Uterus (tissue), 4 donors: ENCODE measurements around the gene LAMA5. TPM values are rescaled to one million over a fixed set of nuclear protein-coding genes. Genes with fewer than 3 reads are reported as not detected.

Source experiments
- DNase-seq, 2 donors: peaks; one replicate each; pipeline ENCODE4 v3.0.0-alpha.2; 2019 to 2020
- H3K27ac ChIP-seq, 2 donors: fragments of 200-600 bp; sonication (generic); 1 replicate in 1 of 2; 2 replicates in 1 of 2; pipeline ENCODE4 v1.5.1; 2016 to 2018
- H3K27me3 ChIP-seq, 2 donors: fragments of 200-600 bp; sonication (generic); one replicate each; pipeline ENCODE4 v1.5.1; 2018 to 2019; ENCODE audit warnings: control low read depth in 1 of 2
- H3K36me3 ChIP-seq, 2 donors: fragments of 200-600 bp; sonication (generic); one replicate each; pipeline ENCODE4 v1.5.1; 2019; ENCODE audit warnings: control low read depth in 1 of 2
- H3K4me1 ChIP-seq, 2 donors: fragments of 200-600 bp; sonication (generic); one replicate each; pipeline ENCODE4 v1.5.1; 2018 to 2019; ENCODE audit warnings: control low read depth in 1 of 2
- H3K4me3 ChIP-seq, 2 donors: fragments of 200-600 bp; sonication (generic); 1 replicate in 1 of 2; 2 replicates in 1 of 2; pipeline ENCODE4 v1.5.1; 2018 to 2019; ENCODE audit warnings: mild to moderate bottlenecking in 1 of 2
- H3K9me3 ChIP-seq, 2 donors: fragments of 200-600 bp; sonication (generic); one replicate each; pipeline ENCODE4 v1.5.1; 2019; ENCODE audit warnings: control low read depth in 1 of 2
- POLR2A ChIP-seq, 2 donors: fragments of 450-650 bp; IDR thresholded peaks; one replicate each; pipeline ENCODE4 v1.6.1; 2016; ENCODE audit warnings: antibody characterized with exemption in 2 of 2, mild to moderate bottlenecking in 1 of 2, moderate library complexity in 1 of 2
- intact Hi-C: fragments of 100-400 bp; cut with DNase I; formaldehyde crosslinking; loops from one replicate; pipeline ENCODE4 v1.15.1; 2023; ENCODE audit warnings: low total_unique reads
- total RNA-seq, 4 donors: library from RNA; depleted of rRNA in 3 of 4; stranded (reverse); fragments of >200 nt in 3 of 4; gene quantifications; one replicate each; pipeline versions ENCODE4 v1.1.0 to v1.2.4, GENCODE V29; 2014 to 2023
- TF ChIP-seq, protein P1 (sequence below), 4 experiments: fragments of 200-600 bp in 2 of 4; fragments of 450-650 bp in 2 of 4; sonication (generic) in 2 of 4; IDR thresholded peaks; one replicate each; pipeline ENCODE4 v1.5.1; 2016 to 2019; ENCODE audit warnings: antibody characterized with exemption in 4 of 4, mild to moderate bottlenecking in 2 of 4, moderate library complexity in 1 of 4
- donor health status: DM: yes; HTN: yes; CAD: no.

Gene LAMA5
- total RNA-seq, 4 donors from 2014 or later = 50.6 to 375 (median 90.8) TPM

DNA sequence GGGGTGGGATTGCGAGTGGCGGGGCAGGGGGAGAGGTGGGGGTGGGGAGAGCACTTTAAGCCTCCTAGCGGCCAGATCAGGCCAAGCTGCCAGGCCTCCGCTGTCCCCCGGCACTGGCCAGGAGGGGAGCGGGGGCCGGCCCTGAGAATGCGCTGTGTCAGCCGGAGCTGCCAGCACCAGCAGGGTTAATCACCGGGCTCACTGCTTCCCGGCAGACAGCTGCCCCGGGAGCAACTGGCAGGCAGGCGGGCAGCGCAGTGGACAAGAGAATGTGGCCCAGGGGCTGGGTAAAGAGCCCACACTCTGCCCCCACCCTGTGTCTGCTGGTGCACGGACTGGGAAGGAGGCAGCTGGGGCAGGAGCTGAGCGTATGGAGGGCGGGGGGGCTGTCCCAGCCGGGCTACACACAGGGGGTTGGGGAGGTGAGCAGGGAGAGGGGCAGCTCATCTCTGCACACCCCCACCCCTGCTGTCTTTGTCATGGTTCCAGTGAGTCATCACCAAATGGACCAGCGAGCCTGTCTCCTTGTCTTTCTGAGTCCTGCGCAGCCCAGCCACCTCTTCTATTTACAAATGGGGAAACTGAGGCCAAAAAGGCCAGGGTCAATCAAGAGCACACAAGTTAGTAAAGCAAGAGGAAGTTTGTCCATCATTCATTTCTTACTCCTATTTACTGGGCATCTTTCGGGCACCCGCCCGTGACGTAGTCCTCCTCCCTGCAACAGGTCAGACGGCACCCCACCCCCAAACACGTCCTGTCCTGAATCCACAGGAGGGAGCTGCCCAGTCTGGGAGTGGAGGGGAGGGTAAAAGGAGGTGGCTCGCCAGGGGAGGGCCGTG, 2.1 kb upstream of the LAMA5 start:
- peak overlapping the region in 1 of 2 donors; percentile 14 for H3K4me3 ChIP-seq

DNA sequence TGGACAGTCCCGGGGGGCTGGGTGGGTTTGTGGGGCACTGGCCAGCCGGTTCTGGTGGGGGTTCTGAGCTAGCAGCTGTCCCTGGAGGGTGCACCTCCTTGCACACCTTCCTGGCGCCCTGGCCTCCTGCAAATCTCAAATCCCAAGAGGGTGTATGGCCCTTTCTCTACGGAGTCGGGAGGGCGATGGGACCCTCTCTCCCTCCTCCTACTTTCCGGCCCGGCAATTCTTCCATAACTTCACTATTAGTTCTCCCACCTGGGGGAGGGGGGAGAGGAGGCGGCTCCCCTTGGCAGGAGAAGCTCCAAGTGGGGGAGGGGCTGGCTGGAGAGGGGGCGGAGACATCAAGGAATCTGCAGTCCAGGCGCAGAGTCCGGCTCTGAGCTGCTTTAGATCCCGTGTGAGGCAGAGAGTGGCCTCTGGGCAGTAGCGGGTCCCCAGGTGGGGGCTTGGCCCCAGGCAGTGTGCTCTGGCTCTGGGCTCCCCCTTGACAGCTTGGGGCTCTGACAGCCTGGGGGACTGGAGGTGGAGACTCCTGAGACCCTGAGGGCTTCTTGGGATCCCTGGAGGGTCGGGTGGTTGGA, 1.4 kb upstream of the LAMA5 start:
- TF ChIP-seq POLR2A (IDR thresholded peaks at IDR 0.05) = no peak
- TF ChIP-seq, protein P1, sequence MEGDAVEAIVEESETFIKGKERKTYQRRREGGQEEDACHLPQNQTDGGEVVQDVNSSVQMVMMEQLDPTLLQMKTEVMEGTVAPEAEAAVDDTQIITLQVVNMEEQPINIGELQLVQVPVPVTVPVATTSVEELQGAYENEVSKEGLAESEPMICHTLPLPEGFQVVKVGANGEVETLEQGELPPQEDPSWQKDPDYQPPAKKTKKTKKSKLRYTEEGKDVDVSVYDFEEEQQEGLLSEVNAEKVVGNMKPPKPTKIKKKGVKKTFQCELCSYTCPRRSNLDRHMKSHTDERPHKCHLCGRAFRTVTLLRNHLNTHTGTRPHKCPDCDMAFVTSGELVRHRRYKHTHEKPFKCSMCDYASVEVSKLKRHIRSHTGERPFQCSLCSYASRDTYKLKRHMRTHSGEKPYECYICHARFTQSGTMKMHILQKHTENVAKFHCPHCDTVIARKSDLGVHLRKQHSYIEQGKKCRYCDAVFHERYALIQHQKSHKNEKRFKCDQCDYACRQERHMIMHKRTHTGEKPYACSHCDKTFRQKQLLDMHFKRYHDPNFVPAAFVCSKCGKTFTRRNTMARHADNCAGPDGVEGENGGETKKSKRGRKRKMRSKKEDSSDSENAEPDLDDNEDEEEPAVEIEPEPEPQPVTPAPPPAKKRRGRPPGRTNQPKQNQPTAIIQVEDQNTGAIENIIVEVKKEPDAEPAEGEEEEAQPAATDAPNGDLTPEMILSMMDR (IDR thresholded peaks at IDR 0.05) = no peak
- Histone ChIP-seq H3K27ac (peak overlapping the region; percentile 83 to 84), H3K36me3 (no peaks in the 10 kb centered on the region), H3K9me3 (no peaks in the 10 kb centered on the region), H3K27me3 (no peaks in the 10 kb centered on the region), H3K4me1 (peaks cover 5 to 41% of the 10 kb centered on the region in 2 donors), H3K4me3 (peak overlapping the region in 1 of 2 donors; percentile 67)
- intact Hi-C loops = no loop called here
- peak; percentile 62 to 71 for DNase-seq

More for the DNA sequence above, 2.1 kb upstream of the LAMA5 start:
- Histone ChIP-seq H3K27me3 (no peaks in the 10 kb centered on the region), H3K27ac (peak overlapping the region; percentile 83 to 84), H3K4me1 (peaks cover 5 to 38% of the 10 kb centered on the region in 2 donors), H3K36me3 (no peaks in the 10 kb centered on the region), H3K9me3 (no peaks in the 10 kb centered on the region)
- no peak for TF ChIP-seq POLR2A (IDR thresholded peaks at IDR 0.05)
- TF ChIP-seq, protein P1 (IDR thresholded peaks at IDR 0.05) = peak in 3 of 4 experiments; percentile 16 to 46 (median 23)
- intact Hi-C loops = no loop called here
- DNase-seq = no peak

DNA sequence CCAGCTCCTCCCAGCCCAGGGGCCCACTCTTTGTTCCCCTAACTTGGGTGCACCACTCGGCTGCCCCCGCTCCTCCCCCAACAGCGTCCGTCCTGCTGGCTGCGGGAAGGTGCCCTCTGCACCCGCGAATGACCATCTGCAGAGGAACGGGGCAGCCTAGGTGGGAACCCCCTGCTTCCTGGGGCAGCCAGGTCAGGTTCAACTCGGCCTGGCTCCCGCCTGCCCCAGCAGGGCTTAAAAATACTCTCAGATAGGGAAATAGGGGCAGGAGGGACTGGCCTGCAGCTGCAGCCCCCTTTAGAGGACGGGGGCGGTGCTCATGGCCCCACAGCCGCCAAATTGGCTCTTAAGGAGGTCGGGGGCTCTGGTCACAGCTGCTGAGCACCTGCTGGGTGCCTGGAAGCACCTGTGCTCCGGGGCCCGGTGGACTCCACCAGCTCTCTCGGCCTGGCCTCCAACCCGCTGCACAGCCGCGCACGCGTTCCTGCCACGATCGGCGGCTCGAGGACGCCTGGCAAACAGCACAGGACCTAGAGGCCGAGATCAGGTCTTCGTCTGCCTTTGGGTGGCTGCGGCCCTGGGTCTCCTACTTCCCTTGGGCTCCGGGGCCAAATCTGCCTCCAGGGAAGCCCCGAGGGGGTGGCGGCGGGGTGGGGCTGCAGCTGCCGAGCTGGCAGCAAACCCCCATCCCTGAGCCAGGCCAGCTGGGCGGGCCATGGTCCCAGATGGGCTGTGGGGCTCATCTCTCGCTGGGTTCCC, 700 bp upstream of the LAMA5 start:
- peak overlapping the region; percentile 83 to 84 for H3K27ac ChIP-seq
- intact Hi-C loops = no loop called here
- peak overlapping the region; percentile 57 to 67 for H3K4me3 ChIP-seq
- H3K9me3 ChIP-seq = no peaks in the 10 kb centered on the region
- DNase-seq = peak in 1 of 2 donors; percentile 53
- H3K4me1 ChIP-seq = peaks cover 5 to 41% of the 10 kb centered on the region in 2 donors
- no peaks in the 10 kb centered on the region for H3K27me3 ChIP-seq
- H3K36me3 ChIP-seq = no peaks in the 10 kb centered on the region
- no peak for TF ChIP-seq POLR2A (IDR thresholded peaks at IDR 0.05)
- TF ChIP-seq, protein P1 (IDR thresholded peaks at IDR 0.05) = no peak

DNA sequence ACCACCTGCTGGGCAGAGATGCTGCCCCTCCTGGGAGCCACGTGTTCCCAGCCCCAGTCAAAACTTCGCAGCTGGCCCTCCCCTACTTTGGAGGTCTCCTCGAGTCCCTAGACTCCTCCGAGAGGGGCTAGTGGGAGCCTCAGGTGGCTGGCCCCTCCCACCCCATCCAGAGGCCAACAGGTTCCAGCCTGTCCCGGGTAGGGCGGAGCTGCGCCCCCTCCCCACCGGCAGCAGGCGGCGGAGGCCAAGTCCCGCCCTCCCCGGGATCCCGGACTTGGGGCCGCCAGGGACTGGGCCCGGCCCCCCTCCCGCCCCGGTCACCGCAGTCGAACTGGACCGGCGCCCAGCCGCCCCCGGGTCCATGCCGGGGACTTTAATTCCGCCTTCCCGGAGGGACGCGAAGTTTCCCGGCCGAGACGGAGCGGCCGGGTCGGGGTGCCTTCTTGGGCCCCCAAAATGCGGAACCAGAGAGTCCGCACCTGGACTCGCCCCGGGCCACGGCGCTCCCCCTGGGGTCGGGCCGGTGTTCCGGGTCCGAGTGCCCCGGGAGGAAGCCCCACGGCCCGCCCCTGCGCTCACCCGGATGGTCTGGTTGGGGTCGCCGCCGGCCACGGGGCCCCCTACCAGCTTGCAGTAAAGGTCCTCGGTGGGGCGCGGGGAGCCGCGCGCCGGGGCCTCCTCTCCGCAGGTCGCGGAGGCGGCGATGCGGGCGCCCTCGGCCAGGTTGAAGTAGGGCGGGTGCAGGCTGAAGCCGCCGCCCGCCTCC, 559 bp downstream of the LAMA5 start:
- TF ChIP-seq, protein P1 (IDR thresholded peaks at IDR 0.05) = no peak
- no peak for TF ChIP-seq POLR2A (IDR thresholded peaks at IDR 0.05)
- peak overlapping the region; percentile 83 to 84 for H3K27ac ChIP-seq
- DNase-seq = no peak
- H3K36me3 ChIP-seq = no peaks in the 10 kb centered on the region
- H3K4me1 ChIP-seq = peaks cover 5 to 41% of the 10 kb centered on the region in 2 donors
- intact Hi-C loops = no loop called here
- peak overlapping the region; percentile 57 to 67 for H3K4me3 ChIP-seq
- no peaks in the 10 kb centered on the region for H3K27me3 ChIP-seq
- H3K9me3 ChIP-seq = no peaks in the 10 kb centered on the region
